Activated effector memory CD4-positive, alpha-beta T cell treated with Interleukin-2 at 50 U/mL for 16 hours (primary cell): ENCODE measurements around the gene NPAS3.

ENCODE experiments used
- DNase-seq: peaks from one replicate; pipeline ENCODE4 v3.0.0-alpha.2; 2020

The NPAS3 gene

DNA sequence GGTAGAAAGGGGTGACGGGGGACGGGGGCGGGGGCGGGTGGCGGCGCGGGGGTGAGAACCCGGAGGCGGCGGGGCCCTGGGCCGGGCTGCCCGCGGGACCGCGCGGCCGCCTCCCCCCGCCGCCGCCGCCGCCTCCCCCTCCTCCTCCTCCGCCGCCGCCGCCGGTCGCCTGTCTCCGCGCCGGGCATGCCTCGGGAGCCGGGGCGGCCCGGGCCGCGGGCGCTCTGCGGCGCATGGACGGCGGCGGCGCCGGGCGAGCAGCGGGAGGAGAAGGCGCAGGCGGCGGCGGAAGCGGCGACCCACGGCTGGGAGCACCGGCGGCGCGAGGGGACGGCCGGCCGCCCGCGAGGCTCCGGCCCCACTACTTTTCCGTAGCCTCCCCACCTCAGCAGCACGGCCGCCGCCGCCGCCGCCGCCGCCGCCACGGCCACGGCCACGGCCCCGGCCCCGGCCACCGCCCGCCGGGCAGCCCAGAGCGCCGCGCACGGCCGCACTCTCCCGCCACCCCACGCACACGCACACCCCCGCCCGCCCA, at the start of gene NPAS3:
Gene NPAS3 (plus strand): TSS at position 161 of the 535 bp plus-strand sequence.
- DNase-seq = no peak

DNA sequence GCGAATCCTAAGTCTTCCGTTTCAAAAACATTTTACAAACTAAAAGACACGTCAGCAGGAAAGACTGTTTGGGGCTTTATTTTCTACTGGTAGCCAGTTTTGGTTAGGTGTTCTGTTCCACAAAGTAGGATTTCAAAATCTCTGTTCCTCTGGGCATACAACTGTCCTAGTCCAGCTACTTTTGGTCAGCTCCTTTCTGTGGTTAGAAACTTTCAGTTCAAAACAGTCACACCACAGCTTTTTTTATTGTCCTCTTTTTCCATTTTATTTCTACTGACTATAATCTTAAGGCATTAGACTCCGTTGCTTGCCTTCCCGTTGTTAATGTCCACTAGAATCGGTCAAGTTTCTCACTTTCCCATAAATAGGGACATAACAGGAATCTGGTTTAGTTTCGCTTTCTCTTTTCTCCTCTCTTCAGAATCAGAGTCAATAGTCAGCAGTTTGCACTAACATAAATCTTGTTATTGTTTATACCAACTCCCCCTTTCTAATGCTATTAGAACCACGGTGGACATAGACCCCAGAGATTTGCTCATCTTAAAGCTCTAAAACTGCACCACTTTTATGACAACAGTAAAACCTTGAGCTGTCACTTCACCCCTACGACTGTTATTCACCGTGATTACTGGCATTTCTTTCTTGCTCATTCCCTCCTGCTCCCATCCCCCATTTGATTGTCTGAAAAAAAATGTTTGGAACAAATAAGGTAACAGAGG, 41.5 kb upstream of the NPAS3 start:
- DNase-seq = no peak

DNA sequence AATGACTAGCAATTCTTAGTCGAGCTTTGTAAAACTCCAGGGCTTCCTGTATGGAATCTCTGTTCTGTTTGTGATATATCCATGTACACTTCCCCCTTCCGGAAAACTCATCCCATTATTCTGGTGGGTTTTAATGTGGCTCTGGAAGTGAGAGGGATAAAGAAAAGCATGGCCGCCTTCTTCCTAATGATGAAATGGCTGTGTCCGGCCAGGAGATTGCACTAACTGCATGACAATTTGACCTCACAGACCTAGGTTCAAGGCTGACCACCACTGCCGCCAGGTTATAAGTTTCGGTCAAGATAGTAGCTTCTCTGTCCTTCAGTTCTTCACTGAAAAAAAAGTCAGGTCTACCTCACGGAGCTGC, 41.0 kb upstream of the NPAS3 start:
- DNase-seq = no peak

DNA sequence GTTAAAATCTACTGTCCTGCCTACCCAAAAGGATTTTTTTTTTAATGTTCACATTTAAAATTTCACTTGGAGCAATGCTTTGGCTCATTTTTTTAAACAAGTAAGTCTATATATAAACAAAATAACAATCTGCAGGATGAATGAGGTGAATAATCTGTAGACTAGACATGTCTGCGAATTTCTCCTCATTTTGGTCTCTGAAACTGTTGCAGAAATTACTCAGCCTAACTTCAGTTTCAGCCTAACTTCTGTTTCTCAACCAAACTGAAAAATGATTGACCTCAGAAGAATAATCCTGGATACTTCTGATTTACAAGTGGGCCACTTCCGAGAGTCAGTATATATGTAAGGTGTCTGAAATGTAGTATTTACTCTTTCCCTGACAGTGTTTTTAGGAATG, 39.8 kb upstream of the NPAS3 start:
- no peak for DNase-seq

DNA sequence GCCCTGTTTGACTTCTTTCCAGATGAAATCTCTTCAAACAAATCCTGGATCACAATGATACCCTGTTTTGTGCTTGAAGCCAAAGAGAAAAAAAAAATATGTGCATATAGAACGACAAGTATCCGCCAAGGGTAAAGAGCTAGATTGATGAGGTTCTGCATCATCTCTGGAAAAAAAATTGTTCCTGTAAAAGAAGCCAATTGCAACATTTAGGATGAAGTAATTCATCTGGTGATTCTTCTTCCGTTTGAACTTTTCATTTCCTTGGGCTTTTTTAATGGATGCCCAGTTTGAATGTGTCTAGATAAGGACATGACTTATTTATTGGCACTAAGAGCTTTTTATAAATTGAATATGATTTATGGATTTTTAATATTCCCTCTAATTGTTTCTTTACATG, 38.1 kb upstream of the NPAS3 start:
- DNase-seq = no peak

DNA sequence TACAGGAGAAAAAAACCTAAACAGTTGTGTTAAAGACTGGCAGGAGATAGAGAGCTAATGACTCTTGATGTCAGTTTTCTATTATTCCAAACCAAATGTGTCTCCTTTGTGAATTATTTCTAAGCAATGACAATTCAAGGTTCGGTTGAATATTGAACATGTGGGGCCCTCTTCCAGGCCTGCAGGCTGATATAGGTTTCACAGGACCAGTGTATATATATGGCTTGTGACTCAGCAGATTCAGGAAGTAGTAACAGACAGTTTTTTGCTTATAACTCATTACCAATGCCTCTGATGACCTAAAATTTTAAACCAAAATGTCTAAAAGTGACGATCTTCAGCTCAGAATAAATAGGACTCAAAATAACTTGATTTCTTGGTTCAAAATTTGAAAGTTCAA, 33.7 kb upstream of the NPAS3 start:
- DNase-seq = no peak

DNA sequence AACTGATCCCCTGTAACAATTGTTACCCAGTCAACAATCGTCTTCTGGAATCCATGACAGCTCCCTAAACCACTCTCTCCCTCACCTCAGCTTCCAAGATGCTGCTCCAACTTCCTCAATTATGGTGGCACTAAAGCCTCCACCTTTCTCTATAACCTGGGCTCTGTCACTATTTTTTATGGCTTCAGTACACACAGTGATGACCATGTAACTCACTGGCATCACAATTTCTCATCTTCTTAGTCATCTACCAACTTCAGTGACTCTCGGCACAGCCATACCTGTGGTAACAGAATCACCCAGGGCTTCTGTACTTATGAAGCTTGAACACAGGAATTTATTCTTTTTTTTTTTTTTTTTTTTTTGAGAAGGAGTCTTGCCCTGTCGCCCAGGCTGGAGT, 32.0 kb upstream of the NPAS3 start:
- DNase-seq = no peak

DNA sequence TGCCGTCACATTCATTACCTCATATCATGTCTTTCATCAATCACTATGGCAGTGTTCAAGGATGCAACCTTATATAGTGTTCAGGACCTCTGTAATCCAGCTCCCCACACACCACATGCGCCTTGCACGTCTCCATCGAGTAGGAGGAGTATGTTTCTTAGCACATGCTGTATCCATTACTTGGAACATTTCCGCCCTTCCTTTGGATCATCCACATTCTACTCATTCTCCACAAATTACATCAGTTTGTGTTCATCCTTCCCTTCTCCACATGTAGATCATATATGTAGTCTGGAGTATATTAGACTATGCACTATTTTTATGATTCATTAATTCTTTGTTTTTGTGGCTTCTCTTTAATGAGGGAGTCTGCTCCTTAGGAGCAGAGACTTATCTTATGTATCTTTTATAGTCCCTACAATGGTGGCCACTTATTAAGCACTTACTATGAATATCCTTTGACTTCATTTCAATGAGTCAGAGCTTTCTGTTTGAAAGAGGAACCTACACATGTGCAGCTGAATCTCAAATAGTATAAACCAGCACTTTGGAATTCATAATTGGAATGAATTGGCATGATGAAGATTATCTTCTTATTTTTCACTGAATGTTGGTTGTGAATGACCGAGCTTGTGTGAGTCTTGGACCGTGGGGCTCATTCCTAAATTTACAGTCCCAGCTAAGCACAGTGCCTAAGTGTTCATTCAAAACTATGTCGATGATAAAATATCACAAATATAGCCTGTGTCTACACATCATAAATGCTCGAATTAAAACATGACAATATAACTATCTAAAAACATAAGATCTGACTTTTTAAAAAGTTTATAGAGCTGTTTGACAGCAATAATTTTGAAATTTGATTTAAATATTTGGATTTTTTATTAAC, 30.2 kb upstream of the NPAS3 start:
- no peak for DNase-seq

DNA sequence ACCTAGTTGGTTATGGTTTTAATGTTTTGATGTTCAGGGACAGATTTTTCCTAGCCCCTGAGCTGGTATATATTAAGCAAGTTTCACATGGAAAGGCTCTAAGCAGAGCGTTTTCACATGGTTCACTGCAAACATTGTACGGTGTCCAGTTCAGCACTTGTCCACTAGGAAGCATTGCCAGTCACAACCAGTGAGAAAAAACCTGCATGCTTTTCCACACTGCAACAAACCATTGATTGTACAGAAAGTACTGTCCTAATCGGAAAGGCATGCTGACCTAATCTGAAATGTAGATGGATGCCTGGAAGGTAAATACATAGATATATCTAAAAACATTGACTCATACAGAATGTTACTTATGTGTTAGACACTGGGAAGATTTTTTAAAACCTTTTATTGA, 25.0 kb upstream of the NPAS3 start:
- no peak for DNase-seq

DNA sequence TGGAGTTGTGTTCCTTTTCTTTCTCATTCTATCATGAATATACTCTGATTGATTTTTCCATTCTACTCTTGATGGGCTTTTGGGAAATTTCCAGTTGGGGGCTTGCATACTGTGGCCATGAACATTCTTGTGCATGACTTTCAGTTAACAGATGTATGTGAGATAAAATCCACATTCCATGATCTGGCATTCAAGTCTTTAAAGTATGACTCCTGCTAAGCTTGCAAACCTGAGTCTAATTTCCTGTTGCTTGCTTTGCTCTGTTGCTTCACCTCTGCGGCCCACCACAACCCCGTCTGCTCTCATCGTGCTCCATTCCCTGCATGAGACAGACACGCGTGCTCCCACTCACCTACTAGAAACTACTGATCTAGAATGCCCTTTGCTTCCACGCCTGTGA, 24.3 kb upstream of the NPAS3 start:
- DNase-seq = no peak

DNA sequence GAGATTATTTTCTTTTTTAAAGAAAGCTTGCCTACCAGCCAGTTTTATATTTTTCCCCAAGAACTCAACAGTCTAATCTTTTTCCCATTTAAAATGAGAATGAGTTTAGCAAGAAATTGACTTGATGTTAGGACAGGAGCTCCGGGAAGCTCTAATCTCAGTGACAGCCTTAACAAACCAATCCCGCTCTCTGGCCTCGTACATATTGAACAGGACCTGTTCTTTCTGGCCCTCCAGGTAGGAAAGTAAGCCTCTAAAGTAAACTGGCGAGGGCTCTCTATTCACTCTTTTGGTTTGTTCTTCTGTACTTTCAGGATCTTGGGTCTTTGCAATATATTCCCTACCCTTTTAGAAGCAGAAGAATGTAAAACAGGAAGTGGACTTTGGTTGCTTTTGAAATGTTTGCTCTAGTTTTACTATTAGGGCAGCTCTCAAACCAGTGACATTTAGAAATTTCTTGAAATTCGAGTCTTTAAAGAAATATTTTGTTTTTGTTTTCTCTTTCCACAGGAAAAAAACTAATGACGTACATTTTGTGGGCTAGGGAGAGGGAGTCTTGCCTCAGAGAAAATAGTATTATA, 17.9 kb upstream of the NPAS3 start:
- no peak for DNase-seq

DNA sequence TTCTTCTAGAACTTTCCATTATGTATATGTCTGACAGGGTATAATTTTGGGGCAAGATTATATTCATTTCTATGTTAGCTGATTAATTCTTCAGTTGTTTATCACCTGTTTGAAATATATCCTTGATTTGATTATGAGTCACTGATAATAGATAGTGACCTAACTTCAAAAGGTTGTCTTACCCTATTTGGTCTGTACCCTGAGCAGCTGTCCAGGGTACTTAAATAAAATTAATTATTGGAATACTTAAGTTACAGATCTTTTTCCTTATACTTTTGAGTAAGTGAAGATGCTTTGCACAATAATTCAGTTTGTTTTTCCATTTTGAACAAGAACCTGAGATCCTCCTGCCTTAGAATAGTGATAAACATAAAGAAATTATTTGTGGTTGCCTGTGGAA, 13.2 kb upstream of the NPAS3 start:
- no peak for DNase-seq

DNA sequence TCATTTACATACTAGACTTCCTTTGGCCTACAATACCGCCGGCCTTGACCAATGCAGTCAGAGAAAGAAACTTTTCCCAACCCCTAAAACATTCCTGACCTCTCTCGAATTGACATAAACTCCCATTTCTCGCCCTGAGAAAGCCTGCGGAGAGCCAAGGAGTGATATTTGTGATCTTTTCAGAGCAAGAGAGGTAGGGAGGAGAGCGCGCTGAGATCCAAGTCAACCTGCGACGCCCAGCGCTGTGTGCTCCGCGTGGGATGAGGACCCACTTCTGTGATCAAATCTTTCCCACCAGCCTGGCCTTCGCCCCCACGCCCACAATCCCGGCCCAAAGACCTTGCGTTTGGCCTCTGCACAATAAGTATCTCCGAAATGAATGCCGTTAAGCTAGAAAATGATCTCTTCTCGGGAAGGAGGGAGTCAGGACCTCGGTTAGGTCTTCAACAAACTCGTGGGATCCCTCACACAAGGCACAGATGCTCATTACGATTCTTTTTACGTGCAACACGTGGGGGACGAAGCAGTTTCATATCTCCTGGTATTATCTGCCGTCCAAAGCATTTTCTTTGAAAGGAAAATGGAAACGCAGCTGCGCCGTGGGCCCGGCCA, 6.3 kb upstream of the NPAS3 start:
- no peak for DNase-seq

DNA sequence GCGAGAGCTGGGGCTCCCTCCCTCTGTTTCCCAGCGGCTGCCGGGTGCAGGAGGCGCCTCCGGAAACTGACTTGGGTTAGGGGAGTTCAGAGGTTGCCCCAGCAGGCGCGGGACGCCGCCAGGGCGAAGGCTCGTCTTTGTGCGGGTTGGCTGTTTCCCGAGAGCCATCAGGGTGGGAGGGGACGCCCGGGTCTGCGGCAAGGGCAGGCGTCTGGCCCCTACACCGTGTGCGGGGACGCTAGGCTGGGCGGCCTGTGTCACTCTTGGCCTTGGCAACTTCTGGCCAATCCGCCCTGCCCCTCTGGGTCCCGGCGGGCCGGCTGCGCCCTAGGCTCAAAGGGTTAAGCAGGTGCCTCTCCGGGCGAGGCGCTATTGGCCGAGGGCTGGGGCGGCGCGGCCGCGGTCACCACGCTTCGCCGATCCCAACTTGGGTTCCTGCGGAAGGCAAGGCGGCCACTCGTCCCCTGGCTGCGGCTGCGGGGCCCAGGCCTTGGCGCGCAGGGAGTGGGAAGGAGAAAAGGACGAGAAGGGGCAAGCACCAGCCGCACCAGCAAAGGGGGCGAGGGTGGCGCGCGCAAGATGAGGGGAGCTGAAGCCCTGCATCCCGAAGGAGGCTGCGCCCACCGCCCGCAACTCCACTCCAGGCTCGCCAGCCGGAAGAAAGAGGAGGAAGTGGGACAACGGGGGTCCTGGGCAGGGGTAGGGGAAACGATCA, 5.6 kb upstream of the NPAS3 start:
- DNase-seq = no peak

DNA sequence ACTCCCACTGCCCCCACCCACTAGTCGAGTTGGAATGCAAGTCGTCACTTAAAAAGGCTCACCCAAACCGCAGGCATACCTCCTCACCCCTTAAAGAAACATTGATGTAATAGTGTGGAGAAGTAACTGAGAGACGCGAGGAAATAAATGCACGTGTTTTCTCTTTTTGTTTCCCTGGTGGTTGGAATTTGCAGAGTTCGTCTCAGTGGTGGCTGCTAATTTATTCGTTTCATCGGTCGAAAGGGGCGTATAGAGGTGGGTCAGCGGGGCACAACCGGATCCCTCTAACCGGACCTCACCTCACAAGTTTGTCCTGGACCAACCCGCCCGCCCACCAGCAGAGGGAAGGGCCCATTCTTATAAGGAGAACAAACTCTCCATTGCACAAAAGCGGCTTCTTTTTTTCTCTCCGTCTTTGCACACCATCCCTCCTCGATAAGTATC, 5.0 kb upstream of the NPAS3 start:
- no peak for DNase-seq

DNA sequence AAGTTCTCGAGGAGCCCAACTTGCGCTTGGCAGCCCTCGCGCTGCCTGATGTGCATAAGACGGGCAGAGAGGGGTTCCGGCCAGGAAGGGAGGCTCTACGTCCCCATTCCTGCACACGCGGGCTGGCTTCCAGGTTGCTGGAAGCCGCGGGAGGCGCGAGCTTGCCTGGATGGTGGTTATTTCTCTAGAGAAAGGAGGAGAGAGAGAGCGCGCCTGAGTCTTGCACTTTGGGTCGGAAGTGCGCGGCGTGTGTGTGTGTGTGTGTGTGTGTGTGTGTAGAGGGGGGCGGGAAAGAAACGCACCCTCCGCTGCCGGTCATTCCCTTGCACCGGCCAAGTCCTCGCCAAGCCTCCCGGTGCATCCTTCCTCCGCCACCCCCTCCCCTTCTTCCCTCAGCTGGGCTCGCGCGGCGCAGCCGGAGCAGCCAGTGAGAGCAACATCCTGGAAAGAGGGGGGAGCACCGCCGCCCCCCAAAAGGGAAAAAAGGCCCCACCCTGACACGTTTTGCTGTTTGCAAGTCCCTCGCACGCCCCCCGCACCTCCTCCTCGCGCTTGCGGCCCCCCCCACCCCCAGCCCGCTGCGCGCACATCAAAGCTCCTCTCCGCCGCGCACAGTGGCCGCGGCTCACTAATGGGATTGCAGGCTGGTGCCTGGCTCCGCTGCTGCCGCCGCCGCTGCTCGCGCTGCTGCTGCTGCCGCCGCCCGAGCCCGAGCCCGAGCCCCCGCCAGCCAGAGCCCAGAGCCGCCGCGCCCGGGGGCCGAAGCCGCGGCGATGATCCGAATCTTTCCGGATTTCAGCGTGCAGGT, 4.4 kb upstream of the NPAS3 start:
- no peak for DNase-seq

DNA sequence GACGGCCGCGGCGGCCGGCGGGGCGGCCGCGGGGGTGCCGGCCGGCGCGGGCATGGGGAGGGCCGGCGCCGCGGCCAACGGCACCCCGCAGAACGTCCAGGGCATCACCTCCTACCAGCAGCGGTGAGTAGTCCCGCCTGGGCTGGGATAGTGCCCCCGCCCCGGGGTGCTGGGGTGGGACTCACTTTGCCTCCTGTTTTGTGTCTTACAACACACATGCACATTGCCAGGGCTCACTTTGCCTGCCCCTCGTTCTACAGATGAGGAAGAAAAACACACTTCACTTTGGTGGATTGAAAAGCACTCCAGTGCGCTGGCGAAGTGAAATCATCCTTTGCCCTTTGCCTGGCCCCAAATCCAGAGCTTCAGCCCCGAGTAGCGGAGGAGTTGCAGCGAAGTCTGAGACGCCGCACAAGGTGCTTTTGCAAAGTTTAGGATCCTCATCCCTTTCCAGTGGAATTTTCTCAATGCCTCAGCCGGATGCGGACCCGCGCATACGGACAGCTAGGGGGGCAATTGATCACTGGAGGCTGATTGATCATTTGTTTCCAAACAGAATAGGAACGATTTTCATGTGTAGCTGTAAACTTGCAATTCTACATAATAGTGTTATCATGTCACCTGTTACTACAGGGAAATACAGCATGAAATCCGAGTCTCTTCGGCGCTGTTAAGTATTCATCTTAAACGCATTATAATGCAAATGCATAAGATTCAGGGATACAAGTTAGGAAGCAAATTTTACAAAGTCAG, 3.6 kb upstream of the NPAS3 start:
- DNase-seq = no peak

DNA sequence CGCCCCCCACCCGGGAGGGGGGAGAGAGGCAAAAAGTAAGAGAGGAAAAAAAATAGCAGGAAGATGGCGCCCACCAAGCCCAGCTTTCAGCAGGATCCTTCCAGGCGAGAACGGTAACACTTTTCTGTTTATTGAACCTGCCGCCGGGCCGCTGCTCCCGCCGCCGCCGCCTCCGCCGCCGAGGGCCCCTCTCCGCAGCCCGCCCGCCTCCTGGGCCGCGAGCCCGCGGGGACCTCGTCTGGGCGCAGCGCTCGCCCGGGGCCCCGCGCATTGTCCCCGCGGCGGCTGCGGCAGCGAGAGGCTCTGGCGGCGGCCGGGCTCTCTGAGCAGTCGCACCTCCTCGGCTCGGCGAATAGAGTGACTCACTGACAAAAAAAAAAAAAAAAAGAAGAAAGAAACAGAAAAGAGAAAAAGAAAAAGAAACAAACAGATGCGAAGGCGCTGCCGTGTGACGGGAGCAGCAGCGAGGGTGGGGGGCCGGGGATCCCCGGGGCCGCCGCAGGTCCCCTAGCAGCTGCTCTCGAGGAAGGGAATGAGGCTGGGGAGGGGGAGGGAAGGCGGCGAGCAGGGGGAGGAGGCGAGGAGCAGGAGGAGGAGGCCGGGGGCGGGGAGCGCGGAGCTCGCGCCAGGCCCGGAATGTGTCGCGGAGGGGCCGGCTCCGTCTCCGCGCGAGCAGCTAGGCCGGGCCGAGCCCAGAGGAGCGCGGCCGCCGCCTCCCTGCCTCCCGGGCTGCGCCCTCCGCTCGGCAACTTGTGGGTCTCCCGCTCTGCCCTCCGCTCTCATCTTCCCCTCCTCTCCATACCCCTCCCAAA, 781 bp downstream of the NPAS3 start:
- no peak for DNase-seq

DNA sequence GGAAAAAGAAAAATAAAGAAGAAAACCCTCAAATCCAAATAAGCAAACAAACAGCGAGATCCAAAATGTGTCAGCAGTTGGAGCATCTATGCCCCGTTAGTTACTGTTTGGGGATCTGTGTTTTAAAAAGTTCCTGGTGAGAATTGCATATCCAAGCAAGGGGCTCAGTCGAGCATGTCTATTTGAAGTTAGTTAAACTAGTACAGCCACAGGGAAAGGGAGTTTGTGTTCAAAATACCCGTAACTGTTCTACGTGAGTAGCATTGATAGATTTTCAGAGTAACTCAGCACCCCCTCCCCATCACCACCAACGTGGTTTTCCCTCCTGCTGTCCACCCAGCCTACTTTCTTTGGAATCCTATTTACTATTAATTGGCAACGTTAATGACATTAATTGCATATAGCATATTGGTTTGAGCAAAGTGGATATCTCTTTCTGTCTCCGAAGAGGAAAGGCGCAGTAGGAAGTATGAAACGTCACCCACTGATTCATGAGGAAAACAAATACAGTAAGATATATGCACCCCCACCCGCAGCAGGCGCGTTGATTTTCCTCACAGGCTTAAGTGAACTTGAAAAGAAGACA, 1.5 kb downstream of the NPAS3 start:
- no peak for DNase-seq
